H1 (cell line): ENCODE results near the gene AQP12A. TPM values are rescaled to one million over a fixed set of nuclear protein-coding genes. Genes with fewer than 3 reads are reported as not detected.
A peak's percentile ranks its signal among the peaks of the same experiment; 100 is the strongest.
"Not testable (repeated sequence)": the region's sequence is repeated elsewhere in the genome, so short reads cannot be mapped to it uniquely, and the experiment has no call there.

Experiments
- CTCF ChIA-PET: fragments of 300-600 bp; sonication (Branson Sonifier 250); formaldehyde crosslinking; loops from one replicate; lab custom pipeline; 2021; ENCODE audit not compliant: partially characterized antibody; lab: Charles Lee
- POLR2A ChIA-PET: fragments of 300-600 bp; sonication (Branson Sonifier 250); formaldehyde crosslinking; loops from one replicate; lab custom pipeline; 2021; ENCODE audit warnings: inconsistent platforms; ENCODE audit not compliant: partially characterized antibody; lab: Charles Lee
- DNase-seq, 2 experiments: peaks; one replicate each; pipeline versions ENCODE4 v3.0.0 to v3.0.0-alpha.2; 2010 to 2022; ENCODE audit warnings: low spot score in 2 of 2, low read depth in 1 of 2, mixed read lengths in 1 of 2
- FAIRE-seq: peaks from 2 replicates; lab custom pipeline; 2011; peaks lifted over from hg19 to GRCh38; lab: Jason Lieb, UNC
- H2AFZ ChIP-seq: 2 replicates; pipeline ENCODE4 v1.8.1; 2012; ENCODE audit warnings: low read length, inconsistent platforms
- H2AK5ac ChIP-seq: 2 replicates; pipeline ENCODE4 v1.6.1; 2013; ENCODE audit warnings: low read depth, low read length
- H2BK120ac ChIP-seq: replicated peaks from 2 replicates; pipeline ENCODE3; 2013; ENCODE audit warnings: low read depth, low read length, inconsistent platforms
- H2BK12ac ChIP-seq: 2 replicates; pipeline ENCODE4 v1.6.1; 2013; ENCODE audit warnings: low read depth, low read length
- H2BK15ac ChIP-seq: 2 replicates; pipeline ENCODE4 v1.6.1; 2013; ENCODE audit warnings: low read length
- H2BK20ac ChIP-seq: 2 replicates; pipeline ENCODE4 v1.6.1; 2013; ENCODE audit warnings: low read length
- H2BK5ac ChIP-seq: 2 replicates; pipeline ENCODE4 v1.6.1; 2013; ENCODE audit warnings: low read depth, low read length
- H3K14ac ChIP-seq: 2 replicates; pipeline ENCODE4 v1.6.1; 2013; ENCODE audit warnings: inconsistent platforms; ENCODE audit not compliant: insufficient read length
- H3K18ac ChIP-seq: 2 replicates; pipeline ENCODE4 v1.6.1; 2013; ENCODE audit warnings: low read length; ENCODE audit errors: extremely low read depth
- H3K23ac ChIP-seq: 2 replicates; pipeline ENCODE4 v1.6.1; 2013; ENCODE audit warnings: inconsistent platforms; ENCODE audit not compliant: insufficient read length
- H3K23me2 ChIP-seq: 2 replicates; pipeline ENCODE4 v1.6.1; 2013; ENCODE audit warnings: low read depth, low read length
- H3K27ac ChIP-seq: 2 replicates; pipeline ENCODE4 v1.6.1; 2011; ENCODE audit warnings: low read depth, low read length, inconsistent platforms
- H3K27me3 ChIP-seq, 4 experiments: replicated peaks in 1 of 4; 1 replicate in 1 of 4; 2 replicates in 3 of 4; pipeline versions ENCODE4 v1.6.1 to v1.8.1; 2011 to 2013; ENCODE audit warnings: low read length in 3 of 4, mild to moderate bottlenecking in 3 of 4, inconsistent platforms in 2 of 4, mixed read lengths in 2 of 4, moderate library complexity in 1 of 4; ENCODE audit not compliant: control insufficient read depth in 3 of 4, insufficient read depth in 3 of 4; ENCODE audit errors: extremely low read depth in 1 of 4
- H3K36me3 ChIP-seq, 4 experiments: 2 replicates each; pipeline versions ENCODE4 v1.6.1 to v1.8.1; 2011 to 2013; ENCODE audit warnings: mild to moderate bottlenecking in 4 of 4, low read length in 3 of 4, moderate library complexity in 2 of 4, control low read depth in 1 of 4, inconsistent platforms in 1 of 4; ENCODE audit not compliant: insufficient read depth in 4 of 4, control insufficient read depth in 2 of 4
- H3K4ac ChIP-seq: replicated peaks from 2 replicates; pipeline ENCODE3; 2013; ENCODE audit warnings: low read length, low read depth, mixed read lengths, inconsistent platforms; ENCODE audit not compliant: insufficient read length
- H3K4me1 ChIP-seq, 4 experiments: replicated peaks in 1 of 4; 1 replicate in 1 of 4; 2 replicates in 3 of 4; pipeline versions ENCODE4 v1.6.1 to v1.8.1; 2011 to 2013; ENCODE audit warnings: low read length in 3 of 4, inconsistent platforms in 2 of 4, mixed read lengths in 1 of 4; ENCODE audit not compliant: insufficient read depth in 4 of 4, control insufficient read depth in 3 of 4
- H3K4me2 ChIP-seq, 2 experiments: 2 replicates each; pipeline versions ENCODE4 v1.6.1 to v1.8.1; 2011 to 2013; ENCODE audit warnings: low read depth in 2 of 2, low read length in 2 of 2, control low read depth in 1 of 2, inconsistent platforms in 1 of 2, mild to moderate bottlenecking in 1 of 2; ENCODE audit not compliant: insufficient read depth in 1 of 2
- H3K4me3 ChIP-seq, 4 experiments: fragments of 200-600, 300-600 bp in 1 of 4; sonication (generic), shearing (Covaris generic), sonication (Bioruptor Twin) in 1 of 4; 2 replicates each; pipeline versions ENCODE4 v1.5.1 to v1.8.1; 2011 to 2016; ENCODE audit warnings: low read length in 4 of 4, low read depth in 3 of 4, control low read depth in 2 of 4, inconsistent platforms in 2 of 4, mild to moderate bottlenecking in 2 of 4, mixed read lengths in 1 of 4, moderate library complexity in 1 of 4; ENCODE audit not compliant: insufficient read depth in 2 of 4; ENCODE audit errors: extremely low read depth in 1 of 4
- H3K56ac ChIP-seq: replicated peaks from 2 replicates; pipeline ENCODE3; 2013; ENCODE audit warnings: low read depth, mild to moderate bottlenecking, mixed read lengths, low read length, inconsistent platforms; ENCODE audit not compliant: insufficient read length
- H3K79me1 ChIP-seq: 2 replicates; pipeline ENCODE4 v1.6.1; 2013; ENCODE audit warnings: low read depth, low read length, control low read depth
- H3K79me2 ChIP-seq, 2 experiments: 2 replicates each; pipeline versions ENCODE4 v1.6.1 to v1.8.1; 2012 to 2013; ENCODE audit warnings: low read length in 2 of 2, mild to moderate bottlenecking in 2 of 2, inconsistent platforms in 1 of 2; ENCODE audit not compliant: insufficient read depth in 2 of 2, control insufficient read depth in 1 of 2
- H3K9ac ChIP-seq, 4 experiments: replicated peaks in 1 of 4; 1 replicate in 1 of 4; 2 replicates in 3 of 4; pipeline versions ENCODE4 v1.6.1 to v1.8.1; 2011 to 2013; ENCODE audit warnings: low read depth in 3 of 4, low read length in 3 of 4, control low read depth in 2 of 4, mild to moderate bottlenecking in 2 of 4, moderate library complexity in 2 of 4, inconsistent platforms in 1 of 4; ENCODE audit errors: extremely low read depth in 1 of 4
- H3K9me3 ChIP-seq, 2 experiments: 2 replicates each; pipeline versions ENCODE4 v1.6.1 to v1.8.1; 2012 to 2013; ENCODE audit warnings: mild to moderate bottlenecking in 2 of 2, moderate library complexity in 2 of 2, control low read depth in 1 of 2, inconsistent platforms in 1 of 2, low read depth in 1 of 2, low read length in 1 of 2, mixed read lengths in 1 of 2; ENCODE audit not compliant: insufficient read depth in 2 of 2
- H4K20me1 ChIP-seq, 2 experiments: replicated peaks in 1 of 2; 2 replicates each; pipeline versions ENCODE3 to v1.8.1; 2011 to 2013; ENCODE audit warnings: inconsistent platforms in 2 of 2, low read length in 2 of 2, mild to moderate bottlenecking in 1 of 2; ENCODE audit not compliant: insufficient read depth in 2 of 2, control insufficient read depth in 1 of 2
- H4K5ac ChIP-seq: 2 replicates; pipeline ENCODE4 v1.6.1; 2013; ENCODE audit warnings: low read length, low read depth, mixed read lengths, inconsistent platforms; ENCODE audit not compliant: insufficient read length
- H4K8ac ChIP-seq: 2 replicates; pipeline ENCODE4 v1.8.0; 2013; ENCODE audit warnings: mild to moderate bottlenecking, moderate library complexity, low read length, inconsistent platforms; ENCODE audit not compliant: insufficient read depth; ENCODE audit errors: extremely low read depth
- H4K91ac ChIP-seq: replicated peaks from 2 replicates; pipeline ENCODE3; 2013; ENCODE audit warnings: low read length, mixed read lengths, inconsistent platforms; ENCODE audit not compliant: insufficient read length
- WGBS, 2 experiments: shearing (Covaris generic) in 1 of 2; methylation state at CpG; one replicate each; pipeline versions ENCODE4 v1.1.6 to v1.1.7; 2013 to 2015; ENCODE audit warnings: low lambda C conversion rate in 2 of 2, mixed read lengths in 2 of 2, inconsistent platforms in 1 of 2, low coverage in 1 of 2, missing lambda C conversion rate in 1 of 2; ENCODE audit not compliant: insufficient replicate concordance in 2 of 2, insufficient coverage in 1 of 2, insufficient read length in 1 of 2; ENCODE audit errors: extremely low coverage in 1 of 2, missing lambda C conversion rate in 1 of 2; 5-methylcytosine and 5-hydroxymethylcytosine counted together
- polyA plus RNA-seq, 7 experiments: library from polyadenylated mRNA; depleted of rRNA in 3 of 7; stranded (reverse) in 5 of 7; unstranded in 2 of 7; fragments of >200 nt in 5 of 7; fragments of 200-250 nt in 2 of 7; gene quantifications; 1 replicate in 5 of 7; 2 replicates in 1 of 7; 4 replicates in 1 of 7; pipeline versions ENCODE4 v1.2.1 to v1.2.3, GENCODE V29; 2011 to 2013; ENCODE audit warnings: missing spikeins in 2 of 7, mixed read lengths in 2 of 7
- total RNA-seq: library from RNA; stranded (reverse); fragmentation: NEBNext Ultra II Directional; extraction: Animal tissue kit (Norgen Biotek cat#: 25700); gene quantifications from 2 replicates; pipeline ENCODE4 v1.2.1, GENCODE V29; 2021

The AQP12A gene
- total and polyA plus RNA-seq, 2 of the 8 experiments (the other 6 are each of a cell fraction or from before 2014, with no cell fraction given): not detected

DNA sequence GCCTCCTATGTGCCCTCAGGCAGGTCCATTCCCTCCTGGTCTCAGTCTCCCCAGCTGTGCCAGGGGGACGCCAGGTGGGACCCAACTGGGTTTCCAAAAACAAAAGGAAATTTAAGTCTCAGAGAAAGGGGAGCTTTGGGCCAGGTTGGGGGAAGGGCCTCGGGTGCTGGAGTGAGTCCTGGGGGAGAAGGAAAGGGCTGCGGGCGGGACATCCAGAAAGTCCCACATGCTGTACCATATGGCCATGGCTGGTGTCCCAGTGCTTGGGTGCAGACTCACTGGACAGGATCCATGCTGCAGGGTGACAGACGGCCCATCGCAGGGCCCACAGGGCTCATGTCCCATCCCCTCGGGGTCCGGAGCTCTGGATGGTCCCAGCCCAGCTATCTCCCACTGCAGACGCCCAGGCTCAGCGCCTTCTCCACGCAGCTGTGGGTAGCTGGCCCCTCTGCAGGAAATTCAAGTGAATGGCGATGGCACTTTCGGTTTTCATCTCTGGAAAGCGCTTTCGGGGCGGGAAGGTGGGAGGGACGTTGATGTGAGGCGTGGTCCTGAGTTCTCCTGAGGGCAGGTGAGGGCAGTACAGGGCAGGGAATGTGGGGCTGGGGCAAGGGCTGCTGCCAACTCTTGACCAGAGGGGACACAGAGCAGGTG is 1.1 kb upstream of the AQP12A start:
- H2BK12ac ChIP-seq, H2AK5ac ChIP-seq, H2BK20ac ChIP-seq, H4K91ac ChIP-seq, H3K4me1 ChIP-seq, H2BK120ac ChIP-seq, H3K9ac ChIP-seq, H3K18ac ChIP-seq, H3K4ac ChIP-seq, H3K36me3 ChIP-seq, FAIRE-seq, H3K4me2 ChIP-seq, H3K14ac ChIP-seq, H3K56ac ChIP-seq, H3K23ac ChIP-seq, H3K27ac ChIP-seq, H4K8ac ChIP-seq, H3K27me3 ChIP-seq, H2BK5ac ChIP-seq, H3K79me1 ChIP-seq, H4K20me1 ChIP-seq, H2AFZ ChIP-seq, H2BK15ac ChIP-seq, POLR2A ChIA-PET, H3K4me3 ChIP-seq, CTCF ChIA-PET, H3K9me3 ChIP-seq, H3K79me2 ChIP-seq, H3K23me2 ChIP-seq, H4K5ac ChIP-seq: not testable (repeated sequence)
- DNase-seq: peak in 1 of 2 experiments; percentile 24
- 70% methylated on average over 3 of the region's 18 CpGs; no CpG with 5 or more reads in 1 of the 2 experiments for WGBS, 2 experiments

GRCh38 chr2:240691075-240691427 is 615 bp upstream of the AQP12A start:
- H3K4me3 ChIP-seq, H2BK20ac ChIP-seq, H2BK12ac ChIP-seq, H3K9me3 ChIP-seq, H3K23ac ChIP-seq, H3K14ac ChIP-seq, H3K18ac ChIP-seq, H3K9ac ChIP-seq, H3K23me2 ChIP-seq, DNase-seq, H3K79me2 ChIP-seq, H3K36me3 ChIP-seq, H3K79me1 ChIP-seq, H3K4ac ChIP-seq, H2AFZ ChIP-seq, H2AK5ac ChIP-seq, H4K8ac ChIP-seq, H2BK5ac ChIP-seq, H2BK15ac ChIP-seq, H3K4me2 ChIP-seq, FAIRE-seq, H3K27me3 ChIP-seq, H4K5ac ChIP-seq, H3K27ac ChIP-seq, H3K56ac ChIP-seq, H2BK120ac ChIP-seq, H3K4me1 ChIP-seq, POLR2A ChIA-PET, H4K20me1 ChIP-seq, H4K91ac ChIP-seq: not testable (repeated sequence)
- CTCF ChIA-PET: interaction anchor here (1.2 kb wide), 1 partner anchor 95 kb away, joined by 3 read pairs; no protein-coding TSS in a partner anchor
- 60% methylated on average over 1 of the region's 2 CpGs; no CpG with 5 or more reads in 1 of the 2 experiments for WGBS, 2 experiments
